Neural progenitor cell (in vitro differentiated cells): Measurements from ENCODE around the gene FLII.

Experiments
- CTCF ChIP-seq: fragments of 200-600 bp; sonication (generic); IDR thresholded peaks from 2 replicates; pipeline ENCODE4 v1.5.1; 2017; ENCODE audit warnings: antibody characterized with exemption, mild to moderate bottlenecking
- EZH2 ChIP-seq: fragments of 200-600 bp; sonication (generic); IDR thresholded peaks from 2 replicates; pipeline ENCODE4 v1.6.1; 2017; ENCODE audit warnings: antibody characterized with exemption, mild to moderate bottlenecking, moderate library complexity
- EZH2phosphoT487 ChIP-seq: fragments of 200-600 bp; sonication (generic); IDR thresholded peaks from 2 replicates; pipeline ENCODE4 v1.6.1; 2017; ENCODE audit warnings: antibody characterized with exemption

- TF ChIP-seq CTCF, result no peak
- no peak for TF ChIP-seq EZH2
- no peak for TF ChIP-seq EZH2phosphoT487
Measured at GRCh38 chr17:18225121-18225641, 33.4 kb downstream of the FLII start, which contains the start of gene LLGL1.
